ENCODE measurements around the gene GEMIN8.

GRCh38 chrX:14043209-14043608, 13.5 kb upstream of the GEMIN8 start:
- TF ChIP-seq CTCF (IDR thresholded peaks at IDR 0.05) (no peak), POLR2AphosphoS5 (IDR thresholded peaks at IDR 0.05; ENCODE audit: low read depth, low read length) (no peak), SIN3A (IDR thresholded peaks at IDR 0.05; ENCODE audit: borderline replicate concordance, insufficient read depth, low read depth, low read length) (no peak)
- TF ChIP-seq, protein P1, sequence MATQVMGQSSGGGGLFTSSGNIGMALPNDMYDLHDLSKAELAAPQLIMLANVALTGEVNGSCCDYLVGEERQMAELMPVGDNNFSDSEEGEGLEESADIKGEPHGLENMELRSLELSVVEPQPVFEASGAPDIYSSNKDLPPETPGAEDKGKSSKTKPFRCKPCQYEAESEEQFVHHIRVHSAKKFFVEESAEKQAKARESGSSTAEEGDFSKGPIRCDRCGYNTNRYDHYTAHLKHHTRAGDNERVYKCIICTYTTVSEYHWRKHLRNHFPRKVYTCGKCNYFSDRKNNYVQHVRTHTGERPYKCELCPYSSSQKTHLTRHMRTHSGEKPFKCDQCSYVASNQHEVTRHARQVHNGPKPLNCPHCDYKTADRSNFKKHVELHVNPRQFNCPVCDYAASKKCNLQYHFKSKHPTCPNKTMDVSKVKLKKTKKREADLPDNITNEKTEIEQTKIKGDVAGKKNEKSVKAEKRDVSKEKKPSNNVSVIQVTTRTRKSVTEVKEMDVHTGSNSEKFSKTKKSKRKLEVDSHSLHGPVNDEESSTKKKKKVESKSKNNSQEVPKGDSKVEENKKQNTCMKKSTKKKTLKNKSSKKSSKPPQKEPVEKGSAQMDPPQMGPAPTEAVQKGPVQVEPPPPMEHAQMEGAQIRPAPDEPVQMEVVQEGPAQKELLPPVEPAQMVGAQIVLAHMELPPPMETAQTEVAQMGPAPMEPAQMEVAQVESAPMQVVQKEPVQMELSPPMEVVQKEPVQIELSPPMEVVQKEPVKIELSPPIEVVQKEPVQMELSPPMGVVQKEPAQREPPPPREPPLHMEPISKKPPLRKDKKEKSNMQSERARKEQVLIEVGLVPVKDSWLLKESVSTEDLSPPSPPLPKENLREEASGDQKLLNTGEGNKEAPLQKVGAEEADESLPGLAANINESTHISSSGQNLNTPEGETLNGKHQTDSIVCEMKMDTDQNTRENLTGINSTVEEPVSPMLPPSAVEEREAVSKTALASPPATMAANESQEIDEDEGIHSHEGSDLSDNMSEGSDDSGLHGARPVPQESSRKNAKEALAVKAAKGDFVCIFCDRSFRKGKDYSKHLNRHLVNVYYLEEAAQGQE (IDR thresholded peaks at IDR 0.05; ENCODE audit: insufficient read depth in 1 of 2, low read depth in 2 of 2, low read length in 1 of 2) = no peak

Data from Panc1 (cell line).